HEK293 (cell line): ENCODE data around the gene CACNA2D1.

Source experiments
- BCL11A ChIP-seq: fragments of 450-650 bp; formaldehyde crosslinking; IDR thresholded peaks from 2 replicates; pipeline ENCODE4 v1.5.1; 2016; ENCODE audit warnings: low read depth, missing biosample characterization, missing genetic modification characterization
- GFI1B ChIP-seq: fragments of 450-650 bp; formaldehyde crosslinking; IDR thresholded peaks from 2 replicates; pipeline ENCODE4 v1.5.1; 2016; ENCODE audit warnings: missing biosample characterization, missing genetic modification characterization
- KLF9 ChIP-seq: fragments of 450-650 bp; formaldehyde crosslinking; IDR thresholded peaks from 2 replicates; pipeline ENCODE4 v1.5.1; 2016; ENCODE audit warnings: missing biosample characterization, missing genetic modification characterization, low read depth
- PRDM1 ChIP-seq: fragments of 450-650 bp; formaldehyde crosslinking; IDR thresholded peaks from 2 replicates; pipeline ENCODE4; 2016; ENCODE audit warnings: missing biosample characterization, missing genetic modification characterization
- SALL2 ChIP-seq: fragments of 450-650 bp; formaldehyde crosslinking; IDR thresholded peaks from 2 replicates; pipeline ENCODE4 v1.5.0; 2017; ENCODE audit warnings: missing biosample characterization, mild to moderate bottlenecking, missing genetic modification characterization, borderline replicate concordance
- ZNF10 ChIP-seq: fragments of 450-650 bp; formaldehyde crosslinking; IDR thresholded peaks from 2 replicates; pipeline ENCODE4 v1.5.1; 2017; ENCODE audit warnings: missing biosample characterization, missing genetic modification characterization
- ZNF132 ChIP-seq: fragments of 450-650 bp; formaldehyde crosslinking; IDR thresholded peaks from 2 replicates; pipeline ENCODE4 v1.5.1; 2017; ENCODE audit warnings: missing biosample characterization, missing genetic modification characterization, borderline replicate concordance
- ZNF24 ChIP-seq: fragments of 450-650 bp; formaldehyde crosslinking; IDR thresholded peaks from 2 replicates; pipeline ENCODE4 v1.5.1; 2016; ENCODE audit warnings: missing biosample characterization, missing genetic modification characterization
- ZNF391 ChIP-seq: fragments of 450-650 bp; formaldehyde crosslinking; IDR thresholded peaks from 2 replicates; pipeline ENCODE4 v1.5.1; 2016; ENCODE audit warnings: low read depth, missing biosample characterization, missing genetic modification characterization, borderline replicate concordance
- ZNF514 ChIP-seq: fragments of 450-650 bp; formaldehyde crosslinking; IDR thresholded peaks from 2 replicates; pipeline ENCODE4 v1.5.1; 2016; ENCODE audit warnings: missing biosample characterization, missing genetic modification characterization
- ZNF529 ChIP-seq: fragments of 450-650 bp; formaldehyde crosslinking; IDR thresholded peaks from 2 replicates; pipeline ENCODE4 v1.5.1; 2017; ENCODE audit warnings: missing genetic modification characterization, missing biosample characterization; ENCODE audit not compliant: insufficient replicate concordance
- ZNF571 ChIP-seq: fragments of 450-650 bp; formaldehyde crosslinking; IDR thresholded peaks from 2 replicates; pipeline ENCODE4 v1.5.0; 2017; ENCODE audit warnings: missing biosample characterization, missing genetic modification characterization
- ZNF600 ChIP-seq: fragments of 450-650 bp; formaldehyde crosslinking; IDR thresholded peaks from 2 replicates; pipeline ENCODE4 v1.5.1; 2016; ENCODE audit warnings: missing biosample characterization, missing genetic modification characterization
- ZNF629 ChIP-seq: fragments of 450-650 bp; formaldehyde crosslinking; IDR thresholded peaks from 2 replicates; pipeline ENCODE4 v1.5.1; 2017; ENCODE audit warnings: missing biosample characterization, missing genetic modification characterization
- ZNF768 ChIP-seq: fragments of 450-650 bp; formaldehyde crosslinking; IDR thresholded peaks from 2 replicates; pipeline ENCODE4 v1.5.1; 2018; ENCODE audit warnings: missing biosample characterization, mild to moderate bottlenecking, missing genetic modification characterization
- TF ChIP-seq, protein P1 (sequence below): fragments of 450-650 bp; formaldehyde crosslinking; IDR thresholded peaks from 2 replicates; pipeline ENCODE4 v1.5.1; 2016; ENCODE audit warnings: missing biosample characterization, missing genetic modification characterization
- TF ChIP-seq, protein P2 (sequence below): fragments of 450-650 bp; formaldehyde crosslinking; IDR thresholded peaks from 2 replicates; pipeline ENCODE4 v1.5.1; 2016; ENCODE audit warnings: missing biosample characterization, missing genetic modification characterization, borderline replicate concordance
- TF ChIP-seq, protein P3 (sequence below): fragments of 450-650 bp; formaldehyde crosslinking; conservative IDR thresholded peaks from 2 replicates; pipeline ENCODE4 v1.5.1; 2016; ENCODE audit warnings: low read depth, missing biosample characterization, missing genetic modification characterization
- TF ChIP-seq, protein P4 (sequence below): fragments of 450-650 bp; formaldehyde crosslinking; IDR thresholded peaks from 2 replicates; pipeline ENCODE4 v1.5.1; 2016; ENCODE audit warnings: missing biosample characterization, missing genetic modification characterization
- TF ChIP-seq, protein P5 (sequence below): fragments of 450-650 bp; formaldehyde crosslinking; IDR thresholded peaks from 2 replicates; pipeline ENCODE4 v1.5.1; 2016; ENCODE audit warnings: missing biosample characterization, missing genetic modification characterization
- TF ChIP-seq, protein P6 (sequence below): fragments of 450-650 bp; formaldehyde crosslinking; IDR thresholded peaks from 2 replicates; pipeline ENCODE4 v1.5.1; 2016; ENCODE audit warnings: missing biosample characterization, missing genetic modification characterization

CACNA2D1 gene

DNA sequence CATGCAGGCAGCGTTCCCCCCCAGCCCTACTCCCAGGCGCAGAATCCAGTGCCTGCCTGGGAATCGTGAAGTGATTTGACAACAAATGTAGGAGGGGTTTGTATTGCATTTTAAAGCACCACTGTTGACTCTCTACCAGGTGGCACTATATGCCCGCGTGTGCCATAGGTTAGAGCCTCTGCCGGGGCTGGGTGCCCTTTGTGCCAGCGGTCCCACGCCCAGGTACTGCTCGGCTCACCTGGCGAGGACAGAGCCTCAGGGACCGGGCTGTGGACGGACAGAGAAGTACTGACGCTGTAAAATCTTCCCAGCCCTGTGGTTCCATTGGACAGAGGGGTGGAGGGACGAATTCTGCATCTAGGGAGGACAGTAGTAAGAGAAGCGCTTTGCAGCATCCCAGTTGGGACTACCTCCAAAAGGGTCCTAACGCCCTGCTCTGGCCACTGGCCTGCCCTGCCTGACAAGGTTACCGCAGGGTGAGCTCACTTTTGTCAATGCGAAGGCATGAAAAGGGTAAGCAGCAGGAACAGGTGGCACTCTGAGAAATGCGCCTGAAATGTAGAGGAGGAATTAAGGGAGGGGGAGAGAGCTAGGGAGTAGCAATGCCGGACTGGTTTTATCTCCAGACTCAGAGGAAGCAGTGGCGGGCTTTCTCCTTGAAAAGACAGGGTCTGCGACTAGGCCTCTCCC lies 788 bp upstream of the CACNA2D1 start (continued):
- no peak for TF ChIP-seq ZNF768 (tag by site-specific recombination)
- no peak for TF ChIP-seq PRDM1 (tag by site-specific recombination)
- TF ChIP-seq BCL11A (tag by site-specific recombination), result no peak
- TF ChIP-seq ZNF571 (tag by site-specific recombination), result no peak
- no peak for TF ChIP-seq ZNF529 (tag by site-specific recombination)
- TF ChIP-seq KLF9 (tag by site-specific recombination), result no peak
- no peak for TF ChIP-seq ZNF10 (tag by site-specific recombination)
- TF ChIP-seq, protein P1, sequence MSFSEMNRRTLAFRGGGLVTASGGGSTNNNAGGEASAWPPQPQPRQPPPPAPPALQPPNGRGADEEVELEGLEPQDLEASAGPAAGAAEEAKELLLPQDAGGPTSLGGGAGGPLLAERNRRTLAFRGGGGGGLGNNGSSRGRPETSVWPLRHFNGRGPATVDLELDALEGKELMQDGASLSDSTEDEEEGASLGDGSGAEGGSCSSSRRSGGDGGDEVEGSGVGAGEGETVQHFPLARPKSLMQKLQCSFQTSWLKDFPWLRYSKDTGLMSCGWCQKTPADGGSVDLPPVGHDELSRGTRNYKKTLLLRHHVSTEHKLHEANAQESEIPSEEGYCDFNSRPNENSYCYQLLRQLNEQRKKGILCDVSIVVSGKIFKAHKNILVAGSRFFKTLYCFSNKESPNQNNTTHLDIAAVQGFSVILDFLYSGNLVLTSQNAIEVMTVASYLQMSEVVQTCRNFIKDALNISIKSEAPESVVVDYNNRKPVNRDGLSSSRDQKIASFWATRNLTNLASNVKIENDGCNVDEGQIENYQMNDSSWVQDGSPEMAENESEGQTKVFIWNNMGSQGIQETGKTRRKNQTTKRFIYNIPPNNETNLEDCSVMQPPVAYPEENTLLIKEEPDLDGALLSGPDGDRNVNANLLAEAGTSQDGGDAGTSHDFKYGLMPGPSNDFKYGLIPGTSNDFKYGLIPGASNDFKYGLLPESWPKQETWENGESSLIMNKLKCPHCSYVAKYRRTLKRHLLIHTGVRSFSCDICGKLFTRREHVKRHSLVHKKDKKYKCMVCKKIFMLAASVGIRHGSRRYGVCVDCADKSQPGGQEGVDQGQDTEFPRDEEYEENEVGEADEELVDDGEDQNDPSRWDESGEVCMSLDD (tag by site-specific recombination), result no peak
- TF ChIP-seq, protein P2, sequence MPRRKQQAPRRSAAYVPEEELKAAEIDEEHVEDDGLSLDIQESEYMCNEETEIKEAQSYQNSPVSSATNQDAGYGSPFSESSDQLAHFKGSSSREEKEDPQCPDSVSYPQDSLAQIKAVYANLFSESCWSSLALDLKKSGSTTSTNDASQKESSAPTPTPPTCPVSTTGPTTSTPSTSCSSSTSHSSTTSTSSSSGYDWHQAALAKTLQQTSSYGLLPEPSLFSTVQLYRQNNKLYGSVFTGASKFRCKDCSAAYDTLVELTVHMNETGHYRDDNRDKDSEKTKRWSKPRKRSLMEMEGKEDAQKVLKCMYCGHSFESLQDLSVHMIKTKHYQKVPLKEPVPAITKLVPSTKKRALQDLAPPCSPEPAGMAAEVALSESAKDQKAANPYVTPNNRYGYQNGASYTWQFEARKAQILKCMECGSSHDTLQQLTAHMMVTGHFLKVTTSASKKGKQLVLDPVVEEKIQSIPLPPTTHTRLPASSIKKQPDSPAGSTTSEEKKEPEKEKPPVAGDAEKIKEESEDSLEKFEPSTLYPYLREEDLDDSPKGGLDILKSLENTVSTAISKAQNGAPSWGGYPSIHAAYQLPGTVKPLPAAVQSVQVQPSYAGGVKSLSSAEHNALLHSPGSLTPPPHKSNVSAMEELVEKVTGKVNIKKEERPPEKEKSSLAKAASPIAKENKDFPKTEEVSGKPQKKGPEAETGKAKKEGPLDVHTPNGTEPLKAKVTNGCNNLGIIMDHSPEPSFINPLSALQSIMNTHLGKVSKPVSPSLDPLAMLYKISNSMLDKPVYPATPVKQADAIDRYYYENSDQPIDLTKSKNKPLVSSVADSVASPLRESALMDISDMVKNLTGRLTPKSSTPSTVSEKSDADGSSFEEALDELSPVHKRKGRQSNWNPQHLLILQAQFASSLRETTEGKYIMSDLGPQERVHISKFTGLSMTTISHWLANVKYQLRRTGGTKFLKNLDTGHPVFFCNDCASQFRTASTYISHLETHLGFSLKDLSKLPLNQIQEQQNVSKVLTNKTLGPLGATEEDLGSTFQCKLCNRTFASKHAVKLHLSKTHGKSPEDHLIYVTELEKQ (tag by site-specific recombination), result no peak
- TF ChIP-seq ZNF391 (tag by site-specific recombination), result no peak
- TF ChIP-seq ZNF24 (tag by site-specific recombination), result no peak
- TF ChIP-seq, protein P3, sequence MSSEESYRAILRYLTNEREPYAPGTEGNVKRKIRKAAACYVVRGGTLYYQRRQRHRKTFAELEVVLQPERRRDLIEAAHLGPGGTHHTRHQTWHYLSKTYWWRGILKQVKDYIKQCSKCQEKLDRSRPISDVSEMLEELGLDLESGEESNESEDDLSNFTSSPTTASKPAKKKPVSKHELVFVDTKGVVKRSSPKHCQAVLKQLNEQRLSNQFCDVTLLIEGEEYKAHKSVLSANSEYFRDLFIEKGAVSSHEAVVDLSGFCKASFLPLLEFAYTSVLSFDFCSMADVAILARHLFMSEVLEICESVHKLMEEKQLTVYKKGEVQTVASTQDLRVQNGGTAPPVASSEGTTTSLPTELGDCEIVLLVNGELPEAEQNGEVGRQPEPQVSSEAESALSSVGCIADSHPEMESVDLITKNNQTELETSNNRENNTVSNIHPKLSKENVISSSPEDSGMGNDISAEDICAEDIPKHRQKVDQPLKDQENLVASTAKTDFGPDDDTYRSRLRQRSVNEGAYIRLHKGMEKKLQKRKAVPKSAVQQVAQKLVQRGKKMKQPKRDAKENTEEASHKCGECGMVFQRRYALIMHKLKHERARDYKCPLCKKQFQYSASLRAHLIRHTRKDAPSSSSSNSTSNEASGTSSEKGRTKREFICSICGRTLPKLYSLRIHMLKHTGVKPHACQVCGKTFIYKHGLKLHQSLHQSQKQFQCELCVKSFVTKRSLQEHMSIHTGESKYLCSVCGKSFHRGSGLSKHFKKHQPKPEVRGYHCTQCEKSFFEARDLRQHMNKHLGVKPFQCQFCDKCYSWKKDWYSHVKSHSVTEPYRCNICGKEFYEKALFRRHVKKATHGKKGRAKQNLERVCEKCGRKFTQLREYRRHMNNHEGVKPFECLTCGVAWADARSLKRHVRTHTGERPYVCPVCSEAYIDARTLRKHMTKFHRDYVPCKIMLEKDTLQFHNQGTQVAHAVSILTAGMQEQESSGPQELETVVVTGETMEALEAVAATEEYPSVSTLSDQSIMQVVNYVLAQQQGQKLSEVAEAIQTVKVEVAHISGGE (tag by site-specific recombination), result no peak
- no peak for TF ChIP-seq ZNF132 (tag by site-specific recombination)
- TF ChIP-seq, protein P4, sequence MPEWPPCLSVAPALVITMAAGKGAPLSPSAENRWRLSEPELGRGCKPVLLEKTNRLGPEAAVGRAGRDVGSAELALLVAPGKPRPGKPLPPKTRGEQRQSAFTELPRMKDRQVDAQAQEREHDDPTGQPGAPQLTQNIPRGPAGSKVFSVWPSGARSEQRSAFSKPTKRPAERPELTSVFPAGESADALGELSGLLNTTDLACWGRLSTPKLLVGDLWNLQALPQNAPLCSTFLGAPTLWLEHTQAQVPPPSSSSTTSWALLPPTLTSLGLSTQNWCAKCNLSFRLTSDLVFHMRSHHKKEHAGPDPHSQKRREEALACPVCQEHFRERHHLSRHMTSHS (tag by site-specific recombination), result no peak
- no peak for TF ChIP-seq SALL2 (tag by site-specific recombination)
- no peak for TF ChIP-seq ZNF629 (tag by site-specific recombination)
- TF ChIP-seq GFI1B (tag by site-specific recombination), result no peak
- peak; percentile 28; the same call in 1 of the 2 replicates for TF ChIP-seq ZNF600 (tag by site-specific recombination)
- TF ChIP-seq, protein P5, sequence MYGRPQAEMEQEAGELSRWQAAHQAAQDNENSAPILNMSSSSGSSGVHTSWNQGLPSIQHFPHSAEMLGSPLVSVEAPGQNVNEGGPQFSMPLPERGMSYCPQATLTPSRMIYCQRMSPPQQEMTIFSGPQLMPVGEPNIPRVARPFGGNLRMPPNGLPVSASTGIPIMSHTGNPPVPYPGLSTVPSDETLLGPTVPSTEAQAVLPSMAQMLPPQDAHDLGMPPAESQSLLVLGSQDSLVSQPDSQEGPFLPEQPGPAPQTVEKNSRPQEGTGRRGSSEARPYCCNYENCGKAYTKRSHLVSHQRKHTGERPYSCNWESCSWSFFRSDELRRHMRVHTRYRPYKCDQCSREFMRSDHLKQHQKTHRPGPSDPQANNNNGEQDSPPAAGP (tag by site-specific recombination), result no peak
- TF ChIP-seq, protein P6, sequence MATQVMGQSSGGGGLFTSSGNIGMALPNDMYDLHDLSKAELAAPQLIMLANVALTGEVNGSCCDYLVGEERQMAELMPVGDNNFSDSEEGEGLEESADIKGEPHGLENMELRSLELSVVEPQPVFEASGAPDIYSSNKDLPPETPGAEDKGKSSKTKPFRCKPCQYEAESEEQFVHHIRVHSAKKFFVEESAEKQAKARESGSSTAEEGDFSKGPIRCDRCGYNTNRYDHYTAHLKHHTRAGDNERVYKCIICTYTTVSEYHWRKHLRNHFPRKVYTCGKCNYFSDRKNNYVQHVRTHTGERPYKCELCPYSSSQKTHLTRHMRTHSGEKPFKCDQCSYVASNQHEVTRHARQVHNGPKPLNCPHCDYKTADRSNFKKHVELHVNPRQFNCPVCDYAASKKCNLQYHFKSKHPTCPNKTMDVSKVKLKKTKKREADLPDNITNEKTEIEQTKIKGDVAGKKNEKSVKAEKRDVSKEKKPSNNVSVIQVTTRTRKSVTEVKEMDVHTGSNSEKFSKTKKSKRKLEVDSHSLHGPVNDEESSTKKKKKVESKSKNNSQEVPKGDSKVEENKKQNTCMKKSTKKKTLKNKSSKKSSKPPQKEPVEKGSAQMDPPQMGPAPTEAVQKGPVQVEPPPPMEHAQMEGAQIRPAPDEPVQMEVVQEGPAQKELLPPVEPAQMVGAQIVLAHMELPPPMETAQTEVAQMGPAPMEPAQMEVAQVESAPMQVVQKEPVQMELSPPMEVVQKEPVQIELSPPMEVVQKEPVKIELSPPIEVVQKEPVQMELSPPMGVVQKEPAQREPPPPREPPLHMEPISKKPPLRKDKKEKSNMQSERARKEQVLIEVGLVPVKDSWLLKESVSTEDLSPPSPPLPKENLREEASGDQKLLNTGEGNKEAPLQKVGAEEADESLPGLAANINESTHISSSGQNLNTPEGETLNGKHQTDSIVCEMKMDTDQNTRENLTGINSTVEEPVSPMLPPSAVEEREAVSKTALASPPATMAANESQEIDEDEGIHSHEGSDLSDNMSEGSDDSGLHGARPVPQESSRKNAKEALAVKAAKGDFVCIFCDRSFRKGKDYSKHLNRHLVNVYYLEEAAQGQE (tag by site-specific recombination), result no peak
- TF ChIP-seq ZNF514 (tag by site-specific recombination), result no peak
